OCI-LY3 (cell line): ENCODE data around the gene ARHGAP26.

ENCODE experiments used
- H2AFZ ChIP-seq: fragments of 200-600, 300-600 bp; shearing (Covaris generic); 2 replicates; pipeline ENCODE4 v1.6.0; 2014; ENCODE audit warnings: antibody characterized with exemption, low read depth, low read length
- H3K27ac ChIP-seq: fragments of 200-600, 300-600 bp; sonication (generic); 2 replicates; pipeline ENCODE4 v1.5.1; 2014; ENCODE audit warnings: mild to moderate bottlenecking, low read length, moderate library complexity, mixed read lengths
- H3K27me3 ChIP-seq: fragments of 200-600, 300-600 bp; sonication (generic); 2 replicates; pipeline ENCODE4 v1.6.1; 2014; ENCODE audit warnings: low read depth, low read length, mixed read lengths
- H3K36me3 ChIP-seq: fragments of 200-600, 300-600 bp; sonication (generic); replicated peaks from 2 replicates; pipeline ENCODE3; 2014; ENCODE audit warnings: low read depth, low read length, mixed read lengths
- H3K4me1 ChIP-seq: fragments of 300-600, 200-600 bp; sonication (generic); 2 replicates; pipeline ENCODE4 v1.6.1; 2014; ENCODE audit warnings: low read length, mixed read lengths
- H3K4me2 ChIP-seq: fragments of 200-600, 300-600 bp; sonication (generic); 2 replicates; pipeline ENCODE4 v1.6.1; 2014; ENCODE audit warnings: low read length, mixed read lengths
- H3K4me3 ChIP-seq: fragments of 300-600, 200-600 bp; sonication (generic); 2 replicates; pipeline ENCODE4 v1.5.1; 2014; ENCODE audit warnings: antibody characterized with exemption, mild to moderate bottlenecking, low read length, moderate library complexity
- H3K79me2 ChIP-seq: fragments of 300-600, 200-600 bp; shearing (Covaris generic); 2 replicates; pipeline ENCODE4 v1.6.1; 2014; ENCODE audit warnings: mild to moderate bottlenecking, low read length, mixed read lengths
- H3K9ac ChIP-seq: fragments of 300-600, 200-600 bp; shearing (Covaris generic); 2 replicates; pipeline ENCODE4 v1.6.0; 2014; ENCODE audit warnings: mild to moderate bottlenecking, low read length, moderate library complexity
- H3K9me3 ChIP-seq: fragments of 200-600, 300-600 bp; shearing (Covaris generic); 2 replicates; pipeline ENCODE4 v1.6.1; 2014; ENCODE audit warnings: low read length, mixed read lengths; ENCODE audit not compliant: insufficient read depth
- H4K20me1 ChIP-seq: fragments of 200-600, 300-600 bp; sonication (generic); 2 replicates; pipeline ENCODE4 v1.6.1; 2016; ENCODE audit warnings: low read length, mixed read lengths; ENCODE audit not compliant: insufficient read depth
- EZH2phosphoT487 ChIP-seq: fragments of 200-600 bp; shearing (Covaris generic); IDR thresholded peaks from 2 replicates; pipeline ENCODE4 v1.6.1; 2018; ENCODE audit warnings: antibody characterized with exemption, mixed run types, low read depth
- TF ChIP-seq, protein P1 (sequence below): fragments of 200-600, 300-600 bp; sonication (generic); IDR thresholded peaks from 2 replicates; pipeline ENCODE4 v1.5.1; 2014; ENCODE audit warnings: antibody characterized with exemption, low read length, low read depth

ARHGAP26 gene

DNA sequence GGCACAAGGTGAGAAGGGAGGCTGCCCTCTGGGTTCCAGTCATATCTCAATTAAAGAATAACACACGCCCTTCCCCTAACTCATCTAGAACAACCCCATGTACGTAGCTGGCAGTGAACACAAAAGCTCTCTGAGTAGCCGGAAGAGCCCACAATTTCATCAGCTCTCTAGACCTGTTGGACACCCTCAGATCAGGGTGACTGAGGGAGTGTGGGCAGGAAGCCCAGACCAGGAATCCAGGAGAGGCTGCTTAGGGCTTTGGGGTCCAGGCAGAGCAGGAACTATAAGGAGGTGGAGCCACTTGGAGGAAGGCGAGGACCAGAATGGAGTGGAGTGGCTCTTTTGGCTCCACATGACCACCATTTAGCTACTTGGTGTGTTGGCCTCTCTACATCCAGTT lies 395.9 kb downstream of the ARHGAP26 start:
- no peak overlapping the region for H3K27ac ChIP-seq
- H4K20me1 ChIP-seq: no peaks in the 10 kb centered on the region
- no peak overlapping the region for H3K4me3 ChIP-seq
- no peak overlapping the region for H3K9ac ChIP-seq
- H3K4me2 ChIP-seq: no peak overlapping the region
- no peaks in the 10 kb centered on the region for H3K79me2 ChIP-seq
- H2AFZ ChIP-seq: no peak overlapping the region
- no peaks in the 10 kb centered on the region for H3K36me3 ChIP-seq
- no peaks in the 10 kb centered on the region for H3K27me3 ChIP-seq
- peaks cover 17% of the 10 kb centered on the region for H3K4me1 ChIP-seq
- TF ChIP-seq, protein P1, sequence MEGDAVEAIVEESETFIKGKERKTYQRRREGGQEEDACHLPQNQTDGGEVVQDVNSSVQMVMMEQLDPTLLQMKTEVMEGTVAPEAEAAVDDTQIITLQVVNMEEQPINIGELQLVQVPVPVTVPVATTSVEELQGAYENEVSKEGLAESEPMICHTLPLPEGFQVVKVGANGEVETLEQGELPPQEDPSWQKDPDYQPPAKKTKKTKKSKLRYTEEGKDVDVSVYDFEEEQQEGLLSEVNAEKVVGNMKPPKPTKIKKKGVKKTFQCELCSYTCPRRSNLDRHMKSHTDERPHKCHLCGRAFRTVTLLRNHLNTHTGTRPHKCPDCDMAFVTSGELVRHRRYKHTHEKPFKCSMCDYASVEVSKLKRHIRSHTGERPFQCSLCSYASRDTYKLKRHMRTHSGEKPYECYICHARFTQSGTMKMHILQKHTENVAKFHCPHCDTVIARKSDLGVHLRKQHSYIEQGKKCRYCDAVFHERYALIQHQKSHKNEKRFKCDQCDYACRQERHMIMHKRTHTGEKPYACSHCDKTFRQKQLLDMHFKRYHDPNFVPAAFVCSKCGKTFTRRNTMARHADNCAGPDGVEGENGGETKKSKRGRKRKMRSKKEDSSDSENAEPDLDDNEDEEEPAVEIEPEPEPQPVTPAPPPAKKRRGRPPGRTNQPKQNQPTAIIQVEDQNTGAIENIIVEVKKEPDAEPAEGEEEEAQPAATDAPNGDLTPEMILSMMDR: no peak
- TF ChIP-seq EZH2phosphoT487: no peak
- no peaks in the 10 kb centered on the region for H3K9me3 ChIP-seq

- H3K79me2 ChIP-seq: no peaks in the 10 kb centered on the region
- no peaks in the 10 kb centered on the region for H3K36me3 ChIP-seq
- TF ChIP-seq EZH2phosphoT487: no peak
- H3K4me3 ChIP-seq: no peak overlapping the region
- no peak overlapping the region for H3K4me2 ChIP-seq
- H4K20me1 ChIP-seq: no peaks in the 10 kb centered on the region
- no peaks in the 10 kb centered on the region for H3K9me3 ChIP-seq
- H3K27ac ChIP-seq: no peak overlapping the region
- no peaks in the 10 kb centered on the region for H3K27me3 ChIP-seq
- no peak overlapping the region for H2AFZ ChIP-seq
- no peak overlapping the region for H3K9ac ChIP-seq
- peaks cover 17% of the 10 kb centered on the region for H3K4me1 ChIP-seq
Observed at GRCh38 chr5:143166661-143167420, 396.7 kb downstream of the ARHGAP26 start.

- Histone ChIP-seq H3K4me3 (no peak overlapping the region), H3K9me3 (no peaks in the 10 kb centered on the region), H3K9ac (no peak overlapping the region), H3K4me1 (peaks cover 17% of the 10 kb centered on the region), H3K36me3 (no peaks in the 10 kb centered on the region), H3K27me3 (no peaks in the 10 kb centered on the region), H3K79me2 (no peaks in the 10 kb centered on the region), H4K20me1 (no peaks in the 10 kb centered on the region), H2AFZ (no peak overlapping the region), H3K4me2 (no peak overlapping the region), H3K27ac (no peak overlapping the region)
- TF ChIP-seq EZH2phosphoT487: no peak
- TF ChIP-seq, protein P1: no peak
Observed at GRCh38 chr5:143168171-143168741, 398.1 kb downstream of the ARHGAP26 start.

GRCh38 chr5:143168921-143169810 lies 399.0 kb downstream of the ARHGAP26 start:
- H3K4me2 ChIP-seq: no peak overlapping the region
- H3K4me1 ChIP-seq: peaks cover 17% of the 10 kb centered on the region
- H4K20me1 ChIP-seq: no peaks in the 10 kb centered on the region
- no peaks in the 10 kb centered on the region for H3K36me3 ChIP-seq
- H3K4me3 ChIP-seq: no peak overlapping the region
- H3K79me2 ChIP-seq: no peaks in the 10 kb centered on the region
- H3K27me3 ChIP-seq: no peaks in the 10 kb centered on the region
- H3K27ac ChIP-seq: no peak overlapping the region
- TF ChIP-seq, protein P1: no peak
- TF ChIP-seq EZH2phosphoT487: no peak
- H3K9me3 ChIP-seq: no peaks in the 10 kb centered on the region
- H3K9ac ChIP-seq: no peak overlapping the region
- H2AFZ ChIP-seq: no peak overlapping the region
